Activated CD8-positive, alpha-beta memory T cell treated with anti-CD3 and anti-CD28 coated beads, Interleukin-2, amount 50 U/mL, for 1 hour (primary cell): ENCODE results near the gene ZNF823.
"Not testable (repeated sequence)": the region's sequence is repeated elsewhere in the genome, so short reads cannot be mapped to it uniquely, and the experiment has no call there.

Experiments used
- DNase-seq: peaks from one replicate; pipeline ENCODE4 v3.0.0-alpha.2; 2020; ENCODE audit errors: extremely low read depth

Gene ZNF823

GRCh38 chr19:11680689-11681302, 58.0 kb downstream of the ZNF823 start:
- no peak for DNase-seq

- DNase-seq, result no peak
Measured at GRCh38 chr19:11678504-11678903, 60.2 kb downstream of the ZNF823 start.

DNA sequence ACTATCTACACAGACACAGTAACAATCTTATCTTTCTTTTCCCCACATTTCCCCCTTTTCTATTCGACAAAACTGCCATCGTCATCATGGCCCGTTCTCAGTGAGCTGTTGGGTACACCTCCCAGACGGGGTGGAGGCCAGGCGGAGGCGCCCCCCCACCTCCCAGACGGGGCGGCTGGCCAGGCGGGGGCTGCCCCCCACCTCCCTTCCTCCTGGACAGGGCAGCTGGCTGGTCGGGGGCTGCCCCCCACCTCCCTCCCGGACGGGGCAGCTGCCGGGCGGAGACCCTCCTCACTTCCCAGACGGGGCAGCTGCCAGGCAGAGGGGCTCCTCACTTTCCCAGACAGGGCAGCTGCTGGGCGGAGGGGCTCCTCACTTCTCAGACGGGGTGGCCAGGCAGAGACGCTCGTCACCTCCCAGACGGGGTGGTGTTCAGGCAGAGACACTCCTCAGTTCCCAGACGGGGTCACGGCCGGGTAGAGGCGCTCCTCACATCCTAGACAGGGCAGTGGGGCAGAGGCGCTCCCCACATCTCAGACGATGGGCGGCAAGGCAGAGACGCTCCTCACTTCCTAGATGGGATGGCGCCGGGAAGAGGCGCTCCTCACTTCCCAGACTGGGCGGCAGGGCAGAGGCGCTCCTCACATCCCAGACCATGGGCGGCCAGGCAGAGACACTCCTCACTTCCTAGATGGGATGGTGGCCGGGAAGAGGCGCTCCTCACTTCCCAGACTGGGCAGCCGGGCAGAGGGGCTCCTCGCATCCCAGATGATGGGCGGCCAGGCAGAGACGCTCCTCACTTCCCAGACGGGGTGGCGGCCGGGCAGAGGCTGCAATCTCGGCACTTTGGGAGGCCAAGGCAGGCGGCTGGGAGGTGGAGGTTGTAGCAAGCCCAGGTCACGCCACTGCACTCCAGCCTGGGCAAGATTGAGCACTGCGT, 61.8 kb downstream of the ZNF823 start:
- not testable (repeated sequence) for DNase-seq

GRCh38 chr19:11675569-11675968, 63.2 kb downstream of the ZNF823 start:
- DNase-seq, result no peak

GRCh38 chr19:11674067-11674492, 64.7 kb downstream of the ZNF823 start:
- no peak for DNase-seq

- DNase-seq, result no peak
Measured at GRCh38 chr19:11673608-11674041, 65.1 kb downstream of the ZNF823 start.
